Effector CD4-positive, alpha-beta T cell (primary cell): ENCODE results near the gene MAP3K10.

Experiments
- DNase-seq: peaks from one replicate; pipeline ENCODE4 v3.0.0-alpha.2; 2020

Gene MAP3K10

DNA sequence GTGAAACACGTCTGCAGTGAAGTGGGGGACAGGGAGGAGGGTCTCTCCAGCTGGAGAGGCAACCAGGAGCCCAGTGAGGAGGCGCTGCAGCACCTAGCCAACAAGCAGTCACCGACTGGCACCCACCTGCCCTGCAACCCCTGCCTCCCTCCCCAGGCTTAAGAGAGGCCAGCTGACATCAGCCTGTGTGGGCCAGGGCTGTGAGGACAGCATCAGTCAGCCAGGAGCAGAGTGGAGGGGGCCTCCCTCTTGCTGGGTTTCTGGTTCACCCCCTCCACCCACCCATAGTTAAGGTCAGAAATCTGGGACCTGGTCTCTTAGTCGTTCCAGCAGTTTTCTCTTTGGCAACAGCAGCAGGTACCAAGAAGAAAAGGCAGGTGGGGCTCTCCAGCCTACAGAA is 60.8 kb downstream of the MAP3K10 start:
- DNase-seq: no peak

DNA sequence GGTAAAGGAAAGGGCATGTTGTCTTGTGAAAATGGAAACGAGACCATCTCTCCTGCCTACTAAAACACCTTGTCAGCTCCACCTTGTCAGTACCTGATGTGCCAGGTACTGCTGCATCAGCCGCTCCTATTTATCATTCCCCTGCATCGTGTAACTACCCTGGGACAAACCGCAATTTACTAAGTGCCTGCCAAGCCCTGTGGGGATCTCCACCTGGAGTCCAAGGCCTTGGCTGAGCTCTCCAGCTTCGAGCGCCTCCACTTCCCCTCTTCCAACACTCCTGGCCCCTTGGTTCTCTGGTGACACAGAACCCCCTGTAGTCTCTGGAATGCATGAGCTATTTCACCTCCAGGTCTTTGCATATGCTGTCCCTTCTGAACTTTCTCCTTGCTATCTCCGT is 61.2 kb downstream of the MAP3K10 start:
- DNase-seq: no peak

DNA sequence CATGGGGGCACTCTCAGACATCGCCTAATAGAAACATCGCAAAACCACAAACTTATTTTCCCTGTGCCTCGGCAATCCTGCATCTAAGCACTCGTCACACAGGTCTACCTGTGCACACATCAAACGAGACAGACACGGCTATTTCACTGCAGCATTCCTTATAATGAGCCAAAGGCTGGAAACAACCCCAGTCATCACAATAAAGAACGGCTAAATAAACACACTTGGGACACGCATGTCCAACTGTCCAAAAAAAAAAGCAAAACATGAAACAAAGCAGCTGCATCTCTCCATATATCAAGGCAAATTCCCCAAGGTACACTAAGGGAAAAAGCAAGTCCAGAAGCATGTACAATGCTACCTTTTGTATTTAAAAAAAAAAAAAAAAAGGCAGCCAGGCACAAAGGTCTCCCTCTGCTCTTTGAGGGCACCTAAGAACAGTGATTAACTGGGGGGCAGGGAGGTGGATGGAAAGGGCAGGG is 62.4 kb downstream of the MAP3K10 start:
- no peak for DNase-seq

DNA sequence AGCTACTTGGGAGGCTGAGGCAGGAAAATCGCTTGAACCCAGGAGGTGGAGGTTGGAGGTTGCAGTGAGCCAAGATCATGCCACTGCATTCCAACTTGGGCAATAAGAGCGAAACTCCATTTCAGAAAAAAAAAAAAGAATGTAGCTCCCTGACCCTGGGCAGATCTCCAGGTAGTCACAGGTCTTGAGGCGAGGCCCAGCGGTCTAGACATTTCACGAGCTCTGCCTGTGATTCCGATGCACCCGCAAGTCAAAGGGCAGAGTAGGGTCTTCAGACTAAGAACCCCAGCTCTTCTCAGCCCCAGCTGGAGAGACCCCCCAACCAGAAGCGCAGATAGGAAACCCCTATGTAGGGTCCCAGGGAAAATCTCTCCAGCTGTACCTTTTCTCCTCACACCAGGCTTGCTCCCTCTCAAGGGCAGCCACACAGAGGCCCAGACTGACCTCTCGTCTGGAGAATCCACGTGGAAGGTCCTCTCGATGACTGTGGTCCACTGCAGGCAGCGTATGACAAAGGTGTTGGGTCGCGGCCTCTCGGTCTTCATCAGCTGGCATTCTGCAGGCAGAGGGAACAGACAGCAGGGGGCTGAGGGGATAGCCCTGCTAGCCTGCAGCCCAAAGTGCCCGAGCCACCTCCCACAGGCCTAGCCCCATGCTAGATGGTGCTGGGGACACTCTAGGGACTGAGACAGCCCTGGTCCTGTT is 63.6 kb downstream of the MAP3K10 start:
- no peak for DNase-seq

DNA sequence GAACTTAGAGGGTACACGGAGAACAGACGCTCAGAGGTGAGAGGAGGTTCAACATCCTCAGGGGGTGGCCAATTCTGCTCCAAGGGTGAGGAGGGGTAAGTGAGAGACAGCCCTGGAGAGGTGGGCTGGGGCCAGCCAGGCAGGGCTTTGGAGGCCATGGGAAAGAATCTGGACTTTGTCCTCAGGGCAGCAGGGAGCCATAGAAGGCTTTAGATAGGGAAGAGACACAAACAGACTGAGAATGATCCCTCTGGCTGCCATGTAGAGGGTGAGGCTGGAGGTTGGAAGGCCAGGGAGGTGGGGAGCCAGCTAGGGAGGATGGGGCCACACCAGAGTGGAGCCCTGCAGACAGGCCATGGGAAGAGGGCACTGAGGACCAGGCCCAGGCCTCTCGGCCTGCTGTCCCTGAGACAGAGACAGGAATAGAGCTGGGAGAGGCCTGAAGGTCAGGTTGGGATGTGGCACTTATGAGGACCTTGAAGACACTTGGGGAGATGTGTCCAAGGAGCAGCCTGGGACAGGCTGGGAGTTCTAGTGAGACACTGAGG is 64.5 kb downstream of the MAP3K10 start:
- no peak for DNase-seq

DNA sequence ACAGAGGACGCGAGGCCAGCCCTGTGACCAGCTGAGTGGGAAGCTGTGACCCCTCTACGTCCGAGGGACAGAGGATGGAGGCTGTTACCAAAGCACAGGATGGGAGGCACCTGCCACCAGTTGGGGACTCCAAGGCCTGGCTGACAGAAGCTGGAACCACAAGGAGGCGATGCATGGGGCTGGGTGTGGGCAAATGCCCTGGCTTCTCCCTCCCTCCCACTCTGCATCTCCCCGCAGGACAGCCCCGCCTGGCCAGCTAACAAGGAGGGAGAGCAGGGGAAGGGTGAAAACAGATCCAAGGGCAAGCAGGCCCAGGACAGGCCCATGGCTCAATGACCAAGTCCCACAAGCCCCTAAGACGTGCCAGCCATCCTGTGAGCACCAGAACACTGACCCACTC is 65.3 kb downstream of the MAP3K10 start:
- DNase-seq: no peak

DNA sequence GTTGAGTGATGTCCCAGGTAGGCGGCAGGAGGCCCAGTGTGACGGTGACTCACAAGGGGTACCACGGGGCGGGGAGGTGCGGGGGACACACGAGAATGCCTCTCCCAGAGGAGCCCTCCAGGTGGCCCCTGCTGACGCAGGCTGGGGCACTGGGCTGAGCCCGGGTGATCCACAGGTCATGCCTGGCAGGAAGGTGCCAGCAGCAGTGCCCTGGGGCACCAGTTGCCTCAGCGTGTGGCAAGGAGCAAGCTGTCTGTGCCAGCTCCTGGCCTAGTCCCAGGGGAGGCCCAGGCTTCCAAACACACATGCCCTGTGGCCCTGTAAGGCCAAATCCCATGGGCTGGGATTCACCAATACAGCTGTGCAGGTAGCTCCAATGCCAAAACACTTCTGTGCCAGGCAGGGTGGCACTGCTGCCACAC is 65.9 kb downstream of the MAP3K10 start:
- DNase-seq: no peak

DNA sequence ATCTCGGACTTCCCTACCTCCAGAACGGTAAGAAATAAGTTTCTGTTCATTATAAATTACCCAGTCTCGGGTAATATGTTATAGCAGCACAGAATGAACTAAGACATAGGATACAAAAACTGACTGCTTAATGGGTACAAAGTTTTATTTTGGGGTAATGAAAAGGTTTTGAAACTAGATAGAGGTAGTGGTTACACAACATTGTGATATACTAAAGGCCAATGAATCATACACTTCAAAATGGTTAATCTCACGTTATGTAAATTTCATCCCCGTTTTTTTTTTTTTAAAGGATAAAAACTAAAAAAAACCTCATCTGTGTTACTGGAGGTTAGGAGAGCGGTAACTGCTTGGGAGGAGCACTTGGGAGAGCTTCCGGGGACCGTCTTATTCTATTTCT is 70.4 kb downstream of the MAP3K10 start:
- no peak for DNase-seq

DNA sequence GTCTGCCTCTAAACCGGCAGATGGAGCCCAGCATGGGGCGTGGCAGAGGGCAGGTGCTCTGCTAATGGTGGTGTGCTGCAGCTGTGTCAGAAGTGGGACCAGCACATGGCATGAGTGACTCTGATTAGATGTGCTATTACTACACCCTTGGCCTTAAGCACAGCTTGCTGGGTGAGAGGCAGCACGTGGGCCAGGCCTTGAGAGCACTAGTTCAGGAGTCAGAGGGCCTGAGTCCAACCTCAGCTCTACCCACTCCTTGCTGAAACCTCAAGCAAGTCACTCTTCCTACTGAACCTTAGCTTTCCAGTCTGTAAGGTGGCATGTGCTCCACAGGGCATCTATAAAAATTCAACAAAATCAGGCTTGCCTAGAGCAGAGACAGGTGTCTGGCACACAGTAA is 71.2 kb downstream of the MAP3K10 start:
- DNase-seq: no peak

DNA sequence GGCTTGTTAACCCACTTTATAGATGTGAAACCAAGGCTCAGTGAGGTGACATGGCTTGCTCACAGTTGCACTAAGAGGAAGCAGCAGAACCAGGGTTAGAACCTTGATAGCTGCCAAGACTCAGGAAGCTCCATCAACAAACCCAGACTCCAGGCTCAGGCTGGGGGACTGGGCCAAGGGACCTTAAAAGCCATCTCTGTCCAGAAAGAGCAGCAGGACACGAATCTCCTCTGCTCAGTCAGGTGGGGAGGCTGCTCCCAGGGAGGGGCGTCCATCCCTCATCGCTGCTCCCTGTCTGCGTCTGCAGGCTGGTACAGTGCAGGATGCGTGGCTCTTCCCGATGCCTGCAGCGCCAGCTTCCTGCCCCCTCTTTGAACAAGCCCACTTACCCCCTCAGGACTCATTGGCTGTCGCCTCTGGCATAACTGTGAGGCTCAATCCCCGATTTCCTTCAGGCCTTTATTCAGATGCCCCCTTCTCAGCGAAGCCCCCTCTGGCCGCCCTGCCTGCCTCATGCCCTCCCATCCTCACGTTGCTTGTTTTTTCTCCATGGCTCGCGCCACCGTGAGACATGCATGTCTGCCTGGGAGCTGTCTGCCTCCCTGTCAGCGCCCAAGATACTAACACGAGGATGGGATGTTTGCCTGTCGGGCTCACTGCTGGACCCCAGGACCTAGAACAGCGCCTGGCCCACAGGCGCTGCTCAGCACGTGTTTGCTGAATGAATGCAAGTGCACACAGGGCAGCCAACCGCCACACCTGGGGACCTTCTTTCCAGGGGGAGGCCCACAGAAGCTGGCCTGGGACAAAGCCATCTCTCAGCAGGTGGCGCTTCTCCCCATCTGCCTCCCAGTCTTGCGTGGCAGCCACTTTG is 72.5 kb downstream of the MAP3K10 start:
- no peak for DNase-seq

DNA sequence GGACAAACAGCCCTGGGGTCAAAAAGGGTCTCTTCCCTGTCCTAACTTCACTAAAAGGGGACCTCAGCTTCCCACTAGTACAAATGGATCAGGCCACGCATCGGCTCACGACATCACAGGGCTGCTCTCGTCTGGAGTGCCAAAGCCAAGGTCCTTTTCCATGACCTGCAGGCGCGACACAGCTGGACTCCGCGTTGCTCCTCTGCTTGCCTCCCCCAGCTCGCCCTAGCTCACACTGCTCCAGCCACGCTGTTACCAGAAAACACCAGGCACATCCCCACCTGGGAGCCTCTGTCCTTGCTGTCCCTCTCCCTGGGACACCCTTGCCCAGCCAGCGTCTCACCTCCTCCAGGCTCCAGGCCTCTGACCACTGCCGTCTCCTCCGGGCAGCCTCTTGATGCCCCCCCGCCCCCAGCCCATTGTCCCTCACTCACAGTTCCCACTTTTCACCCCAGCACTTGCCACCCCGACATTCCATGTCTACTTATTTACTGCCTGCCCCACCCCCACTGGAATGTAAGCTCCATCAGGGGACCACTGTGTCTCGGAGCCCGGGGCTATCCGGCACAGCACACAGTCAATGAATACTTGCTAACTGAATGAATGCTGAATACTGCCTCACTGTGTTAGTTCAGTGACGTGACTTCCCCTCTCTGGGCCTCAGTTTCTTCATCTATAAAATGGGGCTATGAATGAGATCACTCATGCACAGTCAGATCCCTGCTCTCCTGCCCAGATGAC is 73.3 kb downstream of the MAP3K10 start:
- no peak for DNase-seq
